Tongue (tissue), 2 donors: Measurements from ENCODE around the gene DKK1. TPM values are rescaled to one million over a fixed set of nuclear protein-coding genes. Genes with fewer than 3 reads are reported as not detected.
A peak's percentile ranks its signal among the peaks of the same experiment; 100 is the strongest.
"Not testable (repeated sequence)": the region's sequence is repeated elsewhere in the genome, so short reads cannot be mapped to it uniquely, and the experiment has no call there.

Experiments used
- DNase-seq: peaks from one replicate; pipeline ENCODE4 v3.0.0-alpha.2; 2015
- total RNA-seq: library from RNA; depleted of rRNA; stranded (reverse); fragments of >200 nt; gene quantifications from one replicate; pipeline ENCODE4 v1.2.3, GENCODE V29; 2014

DKK1 gene
- total RNA-seq, 1 donor from 2014 or later, result 0.51 TPM

- no peak for DNase-seq
These were observed 4.1 kb downstream of the DKK1 start for GRCh38 chr10:52318136-52318701.

GRCh38 chr10:52318822-52319464 is 4.9 kb downstream of the DKK1 start:
- DNase-seq, result no peak

GRCh38 chr10:52319926-52320325 is 5.8 kb downstream of the DKK1 start:
- DNase-seq, result no peak

GRCh38 chr10:52322323-52322722 is 8.2 kb downstream of the DKK1 start:
- no peak for DNase-seq

GRCh38 chr10:52322936-52323335 is 8.9 kb downstream of the DKK1 start:
- no peak for DNase-seq

- no peak for DNase-seq
These were observed 12.3 kb downstream of the DKK1 start for GRCh38 chr10:52326382-52326781.

GRCh38 chr10:52331638-52332364 is 17.7 kb downstream of the DKK1 start:
- DNase-seq, result no peak

- no peak for DNase-seq
These were observed 18.7 kb downstream of the DKK1 start for GRCh38 chr10:52332815-52333214.

- DNase-seq, result no peak
These were observed 20.5 kb downstream of the DKK1 start for GRCh38 chr10:52334595-52334994.

- DNase-seq, result no peak
These were observed 21.6 kb downstream of the DKK1 start for GRCh38 chr10:52335665-52336064.

GRCh38 chr10:52337225-52337624 is 23.1 kb downstream of the DKK1 start:
- DNase-seq, result no peak

- no peak for DNase-seq
These were observed 29.4 kb downstream of the DKK1 start for GRCh38 chr10:52343439-52343838.

GRCh38 chr10:52346394-52347326 is 32.6 kb downstream of the DKK1 start:
- DNase-seq, result no peak

GRCh38 chr10:52347327-52347667 is 33.2 kb downstream of the DKK1 start:
- DNase-seq, result no peak

- DNase-seq, result no peak
These were observed 34.0 kb downstream of the DKK1 start for GRCh38 chr10:52348037-52348564.

- DNase-seq, result no peak
These were observed 37.8 kb downstream of the DKK1 start for GRCh38 chr10:52351914-52352330.

GRCh38 chr10:52353205-52353604 is 39.1 kb downstream of the DKK1 start:
- DNase-seq, result no peak

GRCh38 chr10:52353960-52354394 is 39.9 kb downstream of the DKK1 start:
- DNase-seq, result peak; percentile 5

- DNase-seq, result no peak
These were observed 43.9 kb downstream of the DKK1 start for GRCh38 chr10:52357971-52358370.

- DNase-seq, result no peak
These were observed 45.4 kb downstream of the DKK1 start for GRCh38 chr10:52359441-52359840.

- DNase-seq, result not testable (repeated sequence)
These were observed 51.7 kb downstream of the DKK1 start for GRCh38 chr10:52365547-52366432.
